Amniotic stem cell (primary cell): ENCODE data around the gene SLC35D3.
"Not testable (repeated sequence)": the region's sequence is repeated elsewhere in the genome, so short reads cannot be mapped to it uniquely, and the experiment has no call there.

ENCODE experiments used
- DNase-seq: peaks from one replicate; lab custom pipeline; 2025; lab: John Stamatoyannopoulos, UW

Gene SLC35D3

GRCh38 chr6:136921936-136922684, at the start of gene SLC35D3:
Gene SLC35D3, plus strand, starts transcription at chr6:136922301. Its CDS starts 128 bp downstream, at chr6:136922429.
- DNase-seq, result no peak

GRCh38 chr6:136873748-136874147, 48.4 kb upstream of the SLC35D3 start:
- no peak for DNase-seq

GRCh38 chr6:136876469-136876868, 45.6 kb upstream of the SLC35D3 start:
- DNase-seq, result not testable (repeated sequence)

GRCh38 chr6:136880748-136881460, 41.2 kb upstream of the SLC35D3 start:
- no peak for DNase-seq

GRCh38 chr6:136886091-136886490, 36.0 kb upstream of the SLC35D3 start:
- no peak for DNase-seq

- no peak for DNase-seq
Measured at GRCh38 chr6:136887953-136888352, 34.1 kb upstream of the SLC35D3 start.

- DNase-seq, result no peak
Measured at GRCh38 chr6:136889271-136890193, 32.6 kb upstream of the SLC35D3 start.

- no peak for DNase-seq
Measured at GRCh38 chr6:136890194-136890839, 31.8 kb upstream of the SLC35D3 start.

- DNase-seq, result no peak
Measured at GRCh38 chr6:136890986-136891385, 31.1 kb upstream of the SLC35D3 start.

- DNase-seq, result no peak
Measured at GRCh38 chr6:136893187-136893586, 28.9 kb upstream of the SLC35D3 start.

GRCh38 chr6:136895901-136896300, 26.2 kb upstream of the SLC35D3 start:
- DNase-seq, result no peak

- no peak for DNase-seq
Measured at GRCh38 chr6:136897071-136897470, 25.0 kb upstream of the SLC35D3 start.

- no peak for DNase-seq
Measured at GRCh38 chr6:136901212-136901784, 20.8 kb upstream of the SLC35D3 start.

GRCh38 chr6:136904477-136904876, 17.6 kb upstream of the SLC35D3 start:
- DNase-seq, result not testable (repeated sequence)

- DNase-seq, result no peak
Measured at GRCh38 chr6:136914947-136915346, 7.2 kb upstream of the SLC35D3 start.

- no peak for DNase-seq
Measured at GRCh38 chr6:136918706-136919105, 3.4 kb upstream of the SLC35D3 start.

- DNase-seq, result no peak
Measured at GRCh38 chr6:136920216-136920615, 1.9 kb upstream of the SLC35D3 start.

- no peak for DNase-seq
Measured at GRCh38 chr6:136920671-136921380, 1.3 kb upstream of the SLC35D3 start.

GRCh38 chr6:136921381-136921935, 643 bp upstream of the SLC35D3 start:
- no peak for DNase-seq

- DNase-seq, result no peak
Measured at GRCh38 chr6:136922685-136923006, 545 bp downstream of the SLC35D3 start.
